Rectal smooth muscle tissue (tissue), 1 donor: Measurements from ENCODE around the gene FILIP1L.
A peak's percentile ranks its signal among the peaks of the same experiment; 100 is the strongest.

Experiments
- H3K27ac ChIP-seq: one replicate; pipeline ENCODE4 v1.7.0; 2013; ENCODE audit warnings: low read depth, low read length, inconsistent platforms
- H3K27me3 ChIP-seq: one replicate; pipeline ENCODE4 v1.7.0; 2013; ENCODE audit warnings: low read length; ENCODE audit not compliant: control insufficient read depth, insufficient read depth
- H3K36me3 ChIP-seq: one replicate; pipeline ENCODE4 v1.7.0; 2013; ENCODE audit warnings: low read length; ENCODE audit not compliant: control insufficient read depth, insufficient read depth
- H3K4me1 ChIP-seq: one replicate; pipeline ENCODE4 v1.7.0; 2013; ENCODE audit warnings: low read length; ENCODE audit not compliant: control insufficient read depth, insufficient read depth
- H3K4me3 ChIP-seq: one replicate; pipeline ENCODE4 v1.7.0; 2013; ENCODE audit warnings: low read length
- H3K9ac ChIP-seq: one replicate; pipeline ENCODE4 v1.7.0; 2013; ENCODE audit warnings: low read length

FILIP1L gene

GRCh38 chr3:99857278-99857677 lies 257.0 kb downstream of the FILIP1L start:
- H3K4me1 ChIP-seq: peaks cover 43% of the 10 kb centered on the region
- no peak overlapping the region for H3K9ac ChIP-seq
- peak overlapping the region; percentile 61 for H3K27ac ChIP-seq
- no peaks in the 10 kb centered on the region for H3K27me3 ChIP-seq
- peaks cover 5% of the 10 kb centered on the region for H3K36me3 ChIP-seq
- H3K4me3 ChIP-seq: no peak overlapping the region

GRCh38 chr3:99856437-99857220 lies 257.7 kb downstream of the FILIP1L start:
- H3K4me1 ChIP-seq: peaks cover 36% of the 10 kb centered on the region
- no peak overlapping the region for H3K4me3 ChIP-seq
- H3K27me3 ChIP-seq: no peaks in the 10 kb centered on the region
- H3K27ac ChIP-seq: peak overlapping the region; percentile 61
- H3K9ac ChIP-seq: no peak overlapping the region
- peaks cover 5% of the 10 kb centered on the region for H3K36me3 ChIP-seq

- H3K4me1 ChIP-seq: peaks cover 31% of the 10 kb centered on the region
- peak overlapping the region; percentile 54 for H3K27ac ChIP-seq
- no peak overlapping the region for H3K9ac ChIP-seq
- H3K4me3 ChIP-seq: no peak overlapping the region
- no peaks in the 10 kb centered on the region for H3K27me3 ChIP-seq
- peaks cover 5% of the 10 kb centered on the region for H3K36me3 ChIP-seq
These were observed 258.4 kb downstream of the FILIP1L start for GRCh38 chr3:99855900-99856299.

GRCh38 chr3:99854756-99855298 lies 259.5 kb downstream of the FILIP1L start:
- H3K4me3 ChIP-seq: no peak overlapping the region
- H3K9ac ChIP-seq: no peak overlapping the region
- no peaks in the 10 kb centered on the region for H3K27me3 ChIP-seq
- H3K4me1 ChIP-seq: peaks cover 22% of the 10 kb centered on the region
- peaks cover 6% of the 10 kb centered on the region for H3K36me3 ChIP-seq
- peak overlapping the region; percentile 0 for H3K27ac ChIP-seq

GRCh38 chr3:99852851-99853250 lies 261.4 kb downstream of the FILIP1L start:
- no peak overlapping the region for H3K4me3 ChIP-seq
- H3K9ac ChIP-seq: no peak overlapping the region
- peak overlapping the region; percentile 44 for H3K27ac ChIP-seq
- no peaks in the 10 kb centered on the region for H3K27me3 ChIP-seq
- H3K4me1 ChIP-seq: peaks cover 35% of the 10 kb centered on the region
- peaks cover 6% of the 10 kb centered on the region for H3K36me3 ChIP-seq

- Histone ChIP-seq H3K27me3 (no peaks in the 10 kb centered on the region), H3K36me3 (peaks cover 6% of the 10 kb centered on the region), H3K27ac (peak overlapping the region; percentile 35), H3K4me1 (peaks cover 38% of the 10 kb centered on the region), H3K9ac (no peak overlapping the region), H3K4me3 (no peak overlapping the region)
These were observed 262.3 kb downstream of the FILIP1L start for GRCh38 chr3:99851955-99852354.

GRCh38 chr3:99850608-99851007 lies 263.7 kb downstream of the FILIP1L start:
- H3K27me3 ChIP-seq: no peaks in the 10 kb centered on the region
- H3K36me3 ChIP-seq: peaks cover 6% of the 10 kb centered on the region
- H3K27ac ChIP-seq: peak overlapping the region; percentile 21
- peaks cover 41% of the 10 kb centered on the region for H3K4me1 ChIP-seq
- no peak overlapping the region for H3K4me3 ChIP-seq
- no peak overlapping the region for H3K9ac ChIP-seq

GRCh38 chr3:99848433-99848832 lies 265.9 kb downstream of the FILIP1L start:
- no peak overlapping the region for H3K4me3 ChIP-seq
- H3K36me3 ChIP-seq: peaks cover 6% of the 10 kb centered on the region
- peaks cover 46% of the 10 kb centered on the region for H3K4me1 ChIP-seq
- peak overlapping the region; percentile 64 for H3K27ac ChIP-seq
- no peaks in the 10 kb centered on the region for H3K27me3 ChIP-seq
- H3K9ac ChIP-seq: no peak overlapping the region

GRCh38 chr3:99846477-99847160 lies 267.7 kb downstream of the FILIP1L start:
- no peak overlapping the region for H3K4me3 ChIP-seq
- no peaks in the 10 kb centered on the region for H3K27me3 ChIP-seq
- H3K27ac ChIP-seq: peak overlapping the region; percentile 71
- peaks cover 6% of the 10 kb centered on the region for H3K36me3 ChIP-seq
- H3K9ac ChIP-seq: no peak overlapping the region
- peaks cover 47% of the 10 kb centered on the region for H3K4me1 ChIP-seq

GRCh38 chr3:99845999-99846398 lies 268.3 kb downstream of the FILIP1L start:
- H3K4me3 ChIP-seq: no peak overlapping the region
- peak overlapping the region; percentile 71 for H3K27ac ChIP-seq
- H3K27me3 ChIP-seq: no peaks in the 10 kb centered on the region
- peaks cover 47% of the 10 kb centered on the region for H3K4me1 ChIP-seq
- H3K36me3 ChIP-seq: peaks cover 6% of the 10 kb centered on the region
- H3K9ac ChIP-seq: no peak overlapping the region

- H3K4me1 ChIP-seq: peaks cover 47% of the 10 kb centered on the region
- H3K27me3 ChIP-seq: no peaks in the 10 kb centered on the region
- H3K4me3 ChIP-seq: no peak overlapping the region
These were observed 269.0 kb downstream of the FILIP1L start for GRCh38 chr3:99845331-99845730.

GRCh38 chr3:99843590-99844258 lies 270.6 kb downstream of the FILIP1L start:
- no peak overlapping the region for H3K9ac ChIP-seq
- H3K36me3 ChIP-seq: no peaks in the 10 kb centered on the region
- H3K27ac ChIP-seq: peak overlapping the region; percentile 81
- H3K27me3 ChIP-seq: no peaks in the 10 kb centered on the region
- peaks cover 42% of the 10 kb centered on the region for H3K4me1 ChIP-seq
- H3K4me3 ChIP-seq: no peak overlapping the region

More at GRCh38 chr3:99845331-99845730, 269.0 kb downstream of the FILIP1L start:
- peak overlapping the region; percentile 71 for H3K27ac ChIP-seq
- no peak overlapping the region for H3K9ac ChIP-seq
- H3K36me3 ChIP-seq: peaks cover 2% of the 10 kb centered on the region
